ENCODE measurements around the gene ACKR3. TPM values are rescaled to one million over a fixed set of nuclear protein-coding genes. Genes with fewer than 3 reads are reported as not detected.

The ACKR3 gene
- polyA plus RNA-seq, 2 of the 4 experiments (the other 2 are of a cell fraction) = 21.3 to 33.2 TPM

DNA sequence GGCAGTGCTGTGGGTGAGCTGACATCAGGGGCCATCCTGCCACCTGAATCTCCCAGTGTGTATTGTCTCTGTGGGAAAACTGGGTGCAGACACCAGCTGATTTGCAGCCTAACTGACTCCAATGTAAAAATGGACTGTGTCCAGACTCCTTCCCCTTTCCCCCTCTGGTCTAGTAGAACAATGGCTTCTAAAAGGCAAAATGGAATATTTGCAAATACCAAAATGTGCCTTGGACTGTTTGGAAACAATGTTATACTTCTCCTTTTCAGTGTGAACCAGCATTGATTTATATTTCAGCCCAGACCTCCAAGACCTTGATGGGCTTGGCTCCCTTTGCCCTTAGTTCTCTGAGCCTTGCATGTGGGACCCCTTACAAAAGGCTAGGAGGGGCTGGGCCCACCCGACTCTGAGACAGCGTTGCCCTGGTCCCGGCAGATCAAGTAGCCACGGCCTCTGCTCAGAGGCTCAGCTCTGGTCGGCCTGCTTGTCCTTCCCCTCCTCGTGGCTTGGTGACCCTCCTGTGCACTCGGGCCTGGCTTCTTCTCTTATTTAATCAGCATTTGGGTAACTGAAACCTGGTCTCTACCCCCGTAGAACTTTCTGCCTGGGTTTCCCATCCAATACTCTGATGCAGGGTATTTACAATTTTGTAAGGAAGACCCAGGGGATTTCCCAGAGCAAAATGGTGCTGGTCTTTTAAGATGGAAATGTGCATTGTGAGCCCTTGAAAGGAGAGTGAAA lies 18.0 kb upstream of the ACKR3 start:
- POLR2A ChIA-PET = no interaction called here
- peaks cover 9% of the 10 kb centered on the region; the same call in 1 of the 3 replicates for H3K9me3 ChIP-seq
- no peak overlapping the region for H3K4me3 ChIP-seq
- TF ChIP-seq NR3C1 (IDR thresholded peaks at IDR 0.05) = no peak
- no peak for TF ChIP-seq SMC3 (IDR thresholded peaks at IDR 0.05)
- no peak for TF ChIP-seq NFE2L2 (conservative IDR thresholded peaks at IDR 0.05; ENCODE audit: low read length)
- TF ChIP-seq, protein P1, sequence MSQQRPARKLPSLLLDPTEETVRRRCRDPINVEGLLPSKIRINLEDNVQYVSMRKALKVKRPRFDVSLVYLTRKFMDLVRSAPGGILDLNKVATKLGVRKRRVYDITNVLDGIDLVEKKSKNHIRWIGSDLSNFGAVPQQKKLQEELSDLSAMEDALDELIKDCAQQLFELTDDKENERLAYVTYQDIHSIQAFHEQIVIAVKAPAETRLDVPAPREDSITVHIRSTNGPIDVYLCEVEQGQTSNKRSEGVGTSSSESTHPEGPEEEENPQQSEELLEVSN (IDR thresholded peaks at IDR 0.05; ENCODE audit: borderline replicate concordance, low read depth) = no peak
- TF ChIP-seq PHF8 (IDR thresholded peaks at IDR 0.05; ENCODE audit: borderline replicate concordance, low read depth) = no peak
- TF ChIP-seq JUNB (IDR thresholded peaks at IDR 0.05) = no peak
- TF ChIP-seq POLR2A (IDR thresholded peaks at IDR 0.05; ENCODE audit: low read length) = no peak
- TF ChIP-seq RAD21 (conservative IDR thresholded peaks at IDR 0.05 in 1 of 2, IDR thresholded peaks at IDR 0.05 in 1 of 2) = no peak
- TF ChIP-seq, protein P2, sequence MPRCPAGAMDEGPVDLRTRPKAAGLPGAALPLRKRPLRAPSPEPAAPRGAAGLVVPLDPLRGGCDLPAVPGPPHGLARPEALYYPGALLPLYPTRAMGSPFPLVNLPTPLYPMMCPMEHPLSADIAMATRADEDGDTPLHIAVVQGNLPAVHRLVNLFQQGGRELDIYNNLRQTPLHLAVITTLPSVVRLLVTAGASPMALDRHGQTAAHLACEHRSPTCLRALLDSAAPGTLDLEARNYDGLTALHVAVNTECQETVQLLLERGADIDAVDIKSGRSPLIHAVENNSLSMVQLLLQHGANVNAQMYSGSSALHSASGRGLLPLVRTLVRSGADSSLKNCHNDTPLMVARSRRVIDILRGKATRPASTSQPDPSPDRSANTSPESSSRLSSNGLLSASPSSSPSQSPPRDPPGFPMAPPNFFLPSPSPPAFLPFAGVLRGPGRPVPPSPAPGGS (IDR thresholded peaks at IDR 0.05) = no peak
- TF ChIP-seq CBX2 (IDR thresholded peaks at IDR 0.05; ENCODE audit: borderline replicate concordance, low read depth) = no peak
- no peak for TF ChIP-seq HOXB13 (CRISPR knock-in tag; IDR thresholded peaks at IDR 0.05; ENCODE audit: low read depth)
- TF ChIP-seq ZSCAN20 (CRISPR knock-in tag; IDR thresholded peaks at IDR 0.05) = no peak
- no peak for TF ChIP-seq EHF (CRISPR knock-in tag; IDR thresholded peaks at IDR 0.05)
- TF ChIP-seq CHD2 (IDR thresholded peaks at IDR 0.05; ENCODE audit: low read length, partially characterized antibody) = no peak
- no peak for TF ChIP-seq MYC (IDR thresholded peaks at IDR 0.05; ENCODE audit: borderline replicate concordance, low read length)
- TF ChIP-seq, protein P3, sequence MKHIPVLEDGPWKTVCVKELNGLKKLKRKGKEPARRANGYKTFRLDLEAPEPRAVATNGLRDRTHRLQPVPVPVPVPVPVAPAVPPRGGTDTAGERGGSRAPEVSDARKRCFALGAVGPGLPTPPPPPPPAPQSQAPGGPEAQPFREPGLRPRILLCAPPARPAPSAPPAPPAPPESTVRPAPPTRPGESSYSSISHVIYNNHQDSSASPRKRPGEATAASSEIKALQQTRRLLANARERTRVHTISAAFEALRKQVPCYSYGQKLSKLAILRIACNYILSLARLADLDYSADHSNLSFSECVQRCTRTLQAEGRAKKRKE (CRISPR knock-in tag; IDR thresholded peaks at IDR 0.05; ENCODE audit: low read depth) = no peak
- H3K4me1 ChIP-seq = no peaks in the 10 kb centered on the region
- CTCF ChIA-PET = no interaction called here
- no peak for FAIRE-seq
- H3K27ac ChIP-seq = no peak overlapping the region
- H3K4me2 ChIP-seq = no peak overlapping the region
- no peak for ATAC-seq
- no peak for DNase-seq (ENCODE audit: low read depth in 1 of 2, low spot score in 1 of 2)
- 50% methylated on average over 7 of the region's 8 CpGs for WGBS (ENCODE audit: missing lambda C conversion rate)

DNA sequence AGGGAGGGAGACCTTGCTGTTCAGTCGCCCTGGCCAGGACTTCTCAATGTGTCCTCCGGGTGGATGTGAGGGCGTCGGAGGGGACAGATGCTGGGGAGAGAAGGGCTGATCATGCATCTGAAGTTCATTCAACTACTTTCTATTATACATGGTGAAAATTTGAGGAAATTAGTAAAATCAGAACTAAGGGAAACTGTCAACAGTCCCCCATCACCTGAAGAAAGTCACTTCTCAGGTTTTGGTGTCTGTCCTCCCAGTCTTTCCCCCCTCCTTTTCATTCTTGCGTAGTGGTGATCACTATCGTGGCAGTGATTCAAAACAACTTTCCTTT lies 17.4 kb upstream of the ACKR3 start:
- no peaks in the 10 kb centered on the region for H3K4me1 ChIP-seq
- peaks cover 9% of the 10 kb centered on the region; the same call in 1 of the 3 replicates for H3K9me3 ChIP-seq
- CTCF ChIA-PET = no interaction called here
- POLR2A ChIA-PET = no interaction called here
- 70% methylated on average over 6 of the region's 6 CpGs for WGBS (ENCODE audit: missing lambda C conversion rate)
- H3K27ac ChIP-seq = no peak overlapping the region
- TF ChIP-seq, protein P4, sequence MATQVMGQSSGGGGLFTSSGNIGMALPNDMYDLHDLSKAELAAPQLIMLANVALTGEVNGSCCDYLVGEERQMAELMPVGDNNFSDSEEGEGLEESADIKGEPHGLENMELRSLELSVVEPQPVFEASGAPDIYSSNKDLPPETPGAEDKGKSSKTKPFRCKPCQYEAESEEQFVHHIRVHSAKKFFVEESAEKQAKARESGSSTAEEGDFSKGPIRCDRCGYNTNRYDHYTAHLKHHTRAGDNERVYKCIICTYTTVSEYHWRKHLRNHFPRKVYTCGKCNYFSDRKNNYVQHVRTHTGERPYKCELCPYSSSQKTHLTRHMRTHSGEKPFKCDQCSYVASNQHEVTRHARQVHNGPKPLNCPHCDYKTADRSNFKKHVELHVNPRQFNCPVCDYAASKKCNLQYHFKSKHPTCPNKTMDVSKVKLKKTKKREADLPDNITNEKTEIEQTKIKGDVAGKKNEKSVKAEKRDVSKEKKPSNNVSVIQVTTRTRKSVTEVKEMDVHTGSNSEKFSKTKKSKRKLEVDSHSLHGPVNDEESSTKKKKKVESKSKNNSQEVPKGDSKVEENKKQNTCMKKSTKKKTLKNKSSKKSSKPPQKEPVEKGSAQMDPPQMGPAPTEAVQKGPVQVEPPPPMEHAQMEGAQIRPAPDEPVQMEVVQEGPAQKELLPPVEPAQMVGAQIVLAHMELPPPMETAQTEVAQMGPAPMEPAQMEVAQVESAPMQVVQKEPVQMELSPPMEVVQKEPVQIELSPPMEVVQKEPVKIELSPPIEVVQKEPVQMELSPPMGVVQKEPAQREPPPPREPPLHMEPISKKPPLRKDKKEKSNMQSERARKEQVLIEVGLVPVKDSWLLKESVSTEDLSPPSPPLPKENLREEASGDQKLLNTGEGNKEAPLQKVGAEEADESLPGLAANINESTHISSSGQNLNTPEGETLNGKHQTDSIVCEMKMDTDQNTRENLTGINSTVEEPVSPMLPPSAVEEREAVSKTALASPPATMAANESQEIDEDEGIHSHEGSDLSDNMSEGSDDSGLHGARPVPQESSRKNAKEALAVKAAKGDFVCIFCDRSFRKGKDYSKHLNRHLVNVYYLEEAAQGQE (IDR thresholded peaks at IDR 0.05) = no peak
- no peak for TF ChIP-seq SREBF2 (IDR thresholded peaks at IDR 0.05)
- TF ChIP-seq CHD2 (IDR thresholded peaks at IDR 0.05; ENCODE audit: low read length, partially characterized antibody) = no peak
- TF ChIP-seq RFX5 (IDR thresholded peaks at IDR 0.05) = no peak
- TF ChIP-seq RAD21 (conservative IDR thresholded peaks at IDR 0.05 in 1 of 2, IDR thresholded peaks at IDR 0.05 in 1 of 2) = no peak
- no peak for TF ChIP-seq FOSL2 (IDR thresholded peaks at IDR 0.05)
- TF ChIP-seq FOSL2 (CRISPR knock-in tag; IDR thresholded peaks at IDR 0.05) = no peak
- no peak for TF ChIP-seq RNF2 (IDR thresholded peaks at IDR 0.05; ENCODE audit: borderline replicate concordance, low read depth)
- no peak for TF ChIP-seq FOXS1 (CRISPR knock-in tag; IDR thresholded peaks at IDR 0.05)
- H3K4me2 ChIP-seq = no peak overlapping the region
- DNase-seq (ENCODE audit: low read depth in 1 of 2, low spot score in 1 of 2) = no peak
- no peak for ATAC-seq
- FAIRE-seq = no peak
- H3K4me3 ChIP-seq = no peak overlapping the region
